Activated naive CD8-positive, alpha-beta T cell (primary cell): Measurements from ENCODE around the gene IL21.
"Not testable (repeated sequence)": the region's sequence is repeated elsewhere in the genome, so short reads cannot be mapped to it uniquely, and the experiment has no call there.

ENCODE experiments used
- H3K27ac Mint-ChIP-seq: one replicate; pipeline ENCODE4 v1.8.0; 2021; ENCODE audit warnings: mixed read lengths
- H3K27me3 Mint-ChIP-seq: one replicate; pipeline ENCODE4 v1.8.0; 2021; ENCODE audit warnings: mixed read lengths
- H3K36me3 Mint-ChIP-seq: one replicate; pipeline ENCODE4 v1.8.0; 2021; ENCODE audit warnings: mixed read lengths
- H3K4me1 Mint-ChIP-seq: one replicate; pipeline ENCODE4 v1.8.0; 2021; ENCODE audit warnings: low read depth, mixed read lengths
- H3K4me3 Mint-ChIP-seq: one replicate; pipeline ENCODE4 v1.8.0; 2021; ENCODE audit warnings: mild to moderate bottlenecking, mixed read lengths
- H3K9me3 Mint-ChIP-seq: one replicate; pipeline ENCODE4 v1.8.0; 2021; ENCODE audit warnings: low read depth, mixed read lengths

IL21 gene

GRCh38 chr4:122576261-122577188, 44.3 kb downstream of the IL21 start:
- H3K27ac Mint-ChIP-seq, result peak overlapping the region; percentile 22
- H3K27me3 Mint-ChIP-seq, result peaks cover 3% of the 10 kb centered on the region
- H3K36me3 Mint-ChIP-seq, result no peaks in the 10 kb centered on the region
- no peaks in the 10 kb centered on the region for H3K9me3 Mint-ChIP-seq
- H3K4me1 Mint-ChIP-seq, result peaks cover 34% of the 10 kb centered on the region
- peak overlapping the region; percentile 35 for H3K4me3 Mint-ChIP-seq

- peaks cover 30% of the 10 kb centered on the region for H3K4me1 Mint-ChIP-seq
- H3K36me3 Mint-ChIP-seq, H3K9me3 Mint-ChIP-seq, H3K27me3 Mint-ChIP-seq, H3K27ac Mint-ChIP-seq, H3K4me3 Mint-ChIP-seq: not testable (repeated sequence)
Observed at GRCh38 chr4:122574347-122574746, 46.5 kb downstream of the IL21 start.

GRCh38 chr4:122562449-122562848, 58.4 kb downstream of the IL21 start:
- Mint-ChIP-seq H3K4me3 (no peak overlapping the region), H3K27ac (no peak overlapping the region), H3K36me3 (no peaks in the 10 kb centered on the region), H3K4me1 (peaks cover 2% of the 10 kb centered on the region), H3K9me3 (no peaks in the 10 kb centered on the region), H3K27me3 (no peaks in the 10 kb centered on the region)
